ENCODE results near the gene CDH1. TPM values are rescaled to one million over a fixed set of nuclear protein-coding genes. Genes with fewer than 3 reads are reported as not detected.
A peak's percentile ranks its signal among the peaks of the same experiment; 100 is the strongest.
"Not testable (repeated sequence)": the region's sequence is repeated elsewhere in the genome, so short reads cannot be mapped to it uniquely, and the experiment has no call there.

CDH1 gene
- total and polyA plus RNA-seq, 4 experiments from 2014 or later = 0.17 to 0.55 (median 0.20) TPM; not detected in 1

GRCh38 chr16:68782198-68783174, 45.4 kb downstream of the CDH1 start:
- Mint-ChIP-seq H3K9me3 (no peaks in the 10 kb centered on the region), H3K4me1 (peaks cover 0 to 4% (median 2%) of the 10 kb centered on the region in 4 donors), H3K27me3 (peaks cover 2 to 3% of the 10 kb centered on the region in 2 donors), H3K36me3 (no peaks in the 10 kb centered on the region), H3K4me3 (no peak overlapping the region), H3K27ac (no peak overlapping the region)
- POLR2A ChIA-PET (ENCODE audit: partially characterized antibody) = no interaction called here
- CTCF ChIA-PET (ENCODE audit: partially characterized antibody) = no interaction called here
- no peak for DNase-seq
- no peak overlapping the region for H3K27ac ChIP-seq (ENCODE audit: low read depth, low read length)
- H3K4me3 ChIP-seq (ENCODE audit: low read length in 2 of 2) = no peak overlapping the region
- intact Hi-C loops (cut with micrococcal nuclease) = no loop called here
- no peaks in the 10 kb centered on the region for H3K36me3 ChIP-seq (ENCODE audit: insufficient read depth, low read length)
- no peaks in the 10 kb centered on the region for H3K27me3 ChIP-seq (ENCODE audit: insufficient read depth, low read length)
- no peaks in the 10 kb centered on the region for H3K4me1 ChIP-seq (ENCODE audit: insufficient read depth, low read length)
- H3K9me3 ChIP-seq (ENCODE audit: control insufficient read depth in 1 of 2, low read length in 2 of 2) = no peaks in the 10 kb centered on the region

GRCh38 chr16:68784226-68784625, 47.1 kb downstream of the CDH1 start:
- no peak for DNase-seq
- Mint-ChIP-seq H3K27me3 (peaks cover 2 to 3% of the 10 kb centered on the region in 2 donors), H3K4me3 (no peak overlapping the region), H3K4me1 (peaks cover 0 to 4% (median 2%) of the 10 kb centered on the region in 4 donors), H3K27ac (no peak overlapping the region), H3K36me3 (no peaks in the 10 kb centered on the region), H3K9me3 (no peaks in the 10 kb centered on the region)
- Histone ChIP-seq H3K4me3 (ENCODE audit: low read length in 2 of 2) (no peak overlapping the region), H3K27ac (ENCODE audit: low read depth, low read length) (no peak overlapping the region), H3K4me1 (ENCODE audit: insufficient read depth, low read length) (no peaks in the 10 kb centered on the region), H3K27me3 (ENCODE audit: insufficient read depth, low read length) (no peaks in the 10 kb centered on the region), H3K36me3 (ENCODE audit: insufficient read depth, low read length) (no peaks in the 10 kb centered on the region), H3K9me3 (ENCODE audit: control insufficient read depth in 1 of 2, low read length in 2 of 2) (no peaks in the 10 kb centered on the region)
- ChIA-PET CTCF (ENCODE audit: partially characterized antibody) (no interaction called here), POLR2A (ENCODE audit: partially characterized antibody) (no interaction called here)
- intact Hi-C loops (cut with micrococcal nuclease) = no loop called here

GRCh38 chr16:68784721-68785120, 47.6 kb downstream of the CDH1 start:
- no peak for DNase-seq
- Mint-ChIP-seq H3K4me1 (peaks cover 0 to 4% (median 2%) of the 10 kb centered on the region in 4 donors), H3K27me3 (peaks cover 2 to 3% of the 10 kb centered on the region in 2 donors), H3K9me3 (no peaks in the 10 kb centered on the region), H3K4me3 (no peak overlapping the region), H3K27ac (no peak overlapping the region), H3K36me3 (no peaks in the 10 kb centered on the region)
- Histone ChIP-seq H3K27ac (ENCODE audit: low read depth, low read length) (no peak overlapping the region), H3K9me3 (ENCODE audit: control insufficient read depth in 1 of 2, low read length in 2 of 2) (no peaks in the 10 kb centered on the region), H3K4me3 (ENCODE audit: low read length in 2 of 2) (no peak overlapping the region), H3K36me3 (ENCODE audit: insufficient read depth, low read length) (no peaks in the 10 kb centered on the region), H3K27me3 (ENCODE audit: insufficient read depth, low read length) (no peaks in the 10 kb centered on the region), H3K4me1 (ENCODE audit: insufficient read depth, low read length) (no peaks in the 10 kb centered on the region)
- POLR2A ChIA-PET (ENCODE audit: partially characterized antibody) = no interaction called here
- intact Hi-C loops (cut with micrococcal nuclease) = no loop called here
- CTCF ChIA-PET (ENCODE audit: partially characterized antibody) = no interaction called here

- H3K27me3 Mint-ChIP-seq = peaks cover 2 to 3% of the 10 kb centered on the region in 2 donors
- no peak overlapping the region for H3K4me3 Mint-ChIP-seq
Measured at GRCh38 chr16:68785715-68786114, 48.6 kb downstream of the CDH1 start.

DNA sequence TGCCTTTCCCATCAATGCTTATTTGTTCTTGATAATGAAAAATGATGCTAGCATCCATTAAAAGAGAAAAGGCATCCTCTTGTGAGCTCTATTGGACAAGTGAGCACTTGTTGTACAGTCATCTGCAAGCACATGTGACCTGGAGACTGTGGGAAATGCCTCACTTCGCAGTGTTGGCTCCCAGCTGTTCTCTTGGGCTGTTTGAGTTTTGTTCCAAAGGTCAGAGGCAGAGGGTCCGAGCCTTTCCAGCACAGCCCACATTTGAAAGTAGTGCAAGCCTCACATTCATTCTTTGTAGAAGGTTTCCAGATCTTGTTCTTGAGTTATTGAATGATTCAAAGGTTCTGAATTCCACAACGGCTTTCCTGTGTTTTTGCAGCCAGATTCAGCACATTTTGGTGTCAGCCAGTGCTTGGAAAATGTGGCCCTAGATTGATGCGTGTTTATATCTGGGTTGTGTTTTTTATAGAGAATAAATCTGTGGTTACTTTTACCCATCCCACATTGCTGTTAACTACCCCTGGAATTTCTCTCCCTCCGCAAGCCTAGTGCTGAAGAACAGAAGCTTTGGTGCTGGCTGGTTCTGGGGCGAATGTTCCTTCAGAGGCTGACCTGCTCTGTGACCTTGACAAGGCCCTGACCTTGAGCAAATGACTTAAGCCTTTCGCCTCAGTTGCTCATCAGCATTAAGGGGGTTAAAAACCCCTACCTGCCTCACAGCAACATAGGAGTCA, 49.8 kb downstream of the CDH1 start:
- Mint-ChIP-seq H3K27me3 (peaks cover 2 to 3% of the 10 kb centered on the region in 2 donors), H3K9me3 (no peaks in the 10 kb centered on the region), H3K4me3 (no peak overlapping the region), H3K27ac (no peak overlapping the region), H3K36me3 (no peaks in the 10 kb centered on the region), H3K4me1 (peaks cover 0 to 4% (median 2%) of the 10 kb centered on the region in 4 donors)
- Histone ChIP-seq H3K4me1 (ENCODE audit: insufficient read depth, low read length) (no peaks in the 10 kb centered on the region), H3K36me3 (ENCODE audit: insufficient read depth, low read length) (no peaks in the 10 kb centered on the region), H3K27me3 (ENCODE audit: insufficient read depth, low read length) (no peaks in the 10 kb centered on the region), H3K27ac (ENCODE audit: low read depth, low read length) (no peak overlapping the region), H3K4me3 (ENCODE audit: low read length in 2 of 2) (no peak overlapping the region), H3K9me3 (ENCODE audit: control insufficient read depth in 1 of 2, low read length in 2 of 2) (no peaks in the 10 kb centered on the region)
- ChIA-PET CTCF (ENCODE audit: partially characterized antibody) (no interaction called here), POLR2A (ENCODE audit: partially characterized antibody) (no interaction called here)
- no peak for DNase-seq
- intact Hi-C loops (cut with micrococcal nuclease) = no loop called here

More at GRCh38 chr16:68785715-68786114, 48.6 kb downstream of the CDH1 start:
- DNase-seq = no peak
- H3K27ac ChIP-seq (ENCODE audit: low read depth, low read length) = no peak overlapping the region
- H3K4me3 ChIP-seq (ENCODE audit: low read length in 2 of 2) = no peak overlapping the region
- Mint-ChIP-seq H3K27ac (peak overlapping the region in 1 of 7 donors; percentile 32), H3K9me3 (no peaks in the 10 kb centered on the region), H3K4me1 (peaks cover 0 to 4% (median 2%) of the 10 kb centered on the region in 4 donors), H3K36me3 (no peaks in the 10 kb centered on the region)
- H3K9me3 ChIP-seq (ENCODE audit: control insufficient read depth in 1 of 2, low read length in 2 of 2) = no peaks in the 10 kb centered on the region
- ChIA-PET POLR2A (ENCODE audit: partially characterized antibody) (no interaction called here), CTCF (ENCODE audit: partially characterized antibody) (no interaction called here)
- intact Hi-C loops (cut with micrococcal nuclease) = no loop called here
- no peaks in the 10 kb centered on the region for H3K27me3 ChIP-seq (ENCODE audit: insufficient read depth, low read length)
- no peaks in the 10 kb centered on the region for H3K36me3 ChIP-seq (ENCODE audit: insufficient read depth, low read length)
- no peaks in the 10 kb centered on the region for H3K4me1 ChIP-seq (ENCODE audit: insufficient read depth, low read length)

DNA sequence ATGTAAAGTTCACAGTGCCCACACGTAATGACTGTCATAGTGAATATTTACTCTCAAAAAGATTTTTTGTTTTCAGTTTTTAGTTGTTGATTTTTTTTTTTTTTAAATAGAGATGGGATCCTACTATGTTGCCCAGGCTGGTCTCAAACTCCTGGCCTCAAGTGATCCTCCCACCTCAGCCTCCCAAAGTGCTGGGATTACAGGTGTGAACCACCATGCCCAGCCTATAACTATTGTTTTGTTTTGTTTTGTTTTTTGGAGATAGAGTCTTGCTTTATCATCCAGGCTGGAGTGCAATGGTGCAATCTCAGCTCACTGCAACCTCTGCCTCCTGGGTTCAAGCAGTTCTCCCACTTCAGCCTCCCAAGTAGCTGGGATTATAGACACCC, 50.3 kb downstream of the CDH1 start:
- H3K4me3 ChIP-seq (ENCODE audit: low read length in 2 of 2); H3K36me3 Mint-ChIP-seq; H3K9me3 Mint-ChIP-seq; H3K27ac ChIP-seq (ENCODE audit: low read depth, low read length); CTCF ChIA-PET (ENCODE audit: partially characterized antibody); H3K27ac Mint-ChIP-seq; H3K4me1 Mint-ChIP-seq; H3K27me3 Mint-ChIP-seq; H3K9me3 ChIP-seq (ENCODE audit: control insufficient read depth in 1 of 2, low read length in 2 of 2); DNase-seq; H3K27me3 ChIP-seq (ENCODE audit: insufficient read depth, low read length); H3K36me3 ChIP-seq (ENCODE audit: insufficient read depth, low read length); H3K4me1 ChIP-seq (ENCODE audit: insufficient read depth, low read length); H3K4me3 Mint-ChIP-seq; intact Hi-C loops (cut with micrococcal nuclease); POLR2A ChIA-PET (ENCODE audit: partially characterized antibody): not testable (repeated sequence)

DNA sequence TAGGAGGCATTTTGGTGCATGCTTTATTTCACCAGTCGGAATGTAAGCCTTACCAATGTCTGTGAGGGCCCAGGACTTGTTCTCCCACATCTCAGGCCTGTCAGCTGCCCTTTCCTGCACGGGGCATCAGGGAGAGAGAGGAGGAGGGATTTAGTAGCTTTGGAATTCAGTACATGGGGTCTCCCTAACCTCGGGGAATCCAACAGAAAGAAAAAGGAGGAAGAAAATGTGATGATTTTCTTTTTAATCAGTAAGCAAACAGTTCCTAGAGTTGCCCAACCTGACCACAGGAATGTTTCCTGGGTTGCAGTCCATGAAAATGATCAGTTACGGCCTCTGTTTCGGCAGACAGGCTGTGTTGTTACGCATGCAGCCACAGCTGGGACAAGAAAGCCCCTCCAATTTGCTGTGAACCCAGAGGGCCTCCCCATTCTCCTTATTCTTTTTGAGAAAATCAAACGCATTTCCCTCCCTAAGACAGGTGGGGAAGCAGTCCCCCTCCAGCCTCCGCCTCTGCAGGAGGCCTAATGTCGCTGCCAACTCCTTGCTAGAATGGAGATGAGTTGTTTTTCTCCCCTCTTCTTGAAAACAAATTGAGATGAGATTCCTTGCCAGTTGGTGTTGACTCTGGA, 53.2 kb downstream of the CDH1 start:
- Mint-ChIP-seq H3K27ac (no peak overlapping the region), H3K4me3 (no peak overlapping the region), H3K9me3 (no peaks in the 10 kb centered on the region), H3K4me1 (no peaks in the 10 kb centered on the region), H3K36me3 (no peaks in the 10 kb centered on the region), H3K27me3 (no peaks in the 10 kb centered on the region)
- Histone ChIP-seq H3K9me3 (ENCODE audit: control insufficient read depth in 1 of 2, low read length in 2 of 2) (no peaks in the 10 kb centered on the region), H3K36me3 (ENCODE audit: insufficient read depth, low read length) (no peaks in the 10 kb centered on the region), H3K4me1 (ENCODE audit: insufficient read depth, low read length) (no peaks in the 10 kb centered on the region), H3K4me3 (ENCODE audit: low read length in 2 of 2) (no peak overlapping the region), H3K27ac (ENCODE audit: low read depth, low read length) (no peak overlapping the region), H3K27me3 (ENCODE audit: insufficient read depth, low read length) (no peaks in the 10 kb centered on the region)
- CTCF ChIA-PET (ENCODE audit: partially characterized antibody) = no interaction called here
- intact Hi-C loops (cut with micrococcal nuclease) = no loop called here
- POLR2A ChIA-PET (ENCODE audit: partially characterized antibody) = no interaction called here
- DNase-seq = no peak
